NCI-H526 (cell line): ENCODE results near the gene CXCL11.
"Not testable (repeated sequence)": the region's sequence is repeated elsewhere in the genome, so short reads cannot be mapped to it uniquely, and the experiment has no call there.

Experiments used
- DNase-seq, 2 experiments: peaks; one replicate each; lab custom pipeline; 2025; lab: John Stamatoyannopoulos, UW

CXCL11 gene

DNA sequence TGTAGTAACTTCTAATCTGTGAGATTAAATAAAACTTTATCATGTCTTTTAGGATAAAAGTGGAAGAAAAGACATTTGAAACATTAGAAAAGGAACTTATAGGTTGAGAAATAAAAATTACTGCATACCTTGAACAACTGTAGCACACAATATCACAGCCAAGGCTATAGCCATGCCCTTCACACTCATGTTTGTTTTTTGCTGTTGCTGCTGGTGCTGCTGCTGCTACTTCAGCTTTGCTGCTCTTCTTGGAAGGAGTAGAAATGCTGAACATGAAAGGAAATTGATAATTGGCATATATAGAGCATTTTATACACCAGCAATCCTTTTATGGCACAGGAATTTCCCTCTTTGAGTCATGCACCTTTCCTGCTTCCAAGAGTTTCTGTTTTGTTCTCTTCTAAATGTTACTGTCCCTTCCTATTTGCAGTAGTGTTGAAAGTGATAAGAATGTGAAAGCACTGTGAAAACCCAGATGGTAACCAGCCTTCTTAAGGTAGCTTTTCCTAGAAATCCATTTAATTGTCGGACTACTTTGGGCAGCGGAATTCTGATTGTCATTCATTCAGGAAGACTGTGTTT is at the start of gene CXCL11:
Gene CXCL11 (minus strand): TSS at position 272 of the 582 bp plus-strand sequence. CDS start 83 bp downstream, at position 189.
- DNase-seq = no peak

DNA sequence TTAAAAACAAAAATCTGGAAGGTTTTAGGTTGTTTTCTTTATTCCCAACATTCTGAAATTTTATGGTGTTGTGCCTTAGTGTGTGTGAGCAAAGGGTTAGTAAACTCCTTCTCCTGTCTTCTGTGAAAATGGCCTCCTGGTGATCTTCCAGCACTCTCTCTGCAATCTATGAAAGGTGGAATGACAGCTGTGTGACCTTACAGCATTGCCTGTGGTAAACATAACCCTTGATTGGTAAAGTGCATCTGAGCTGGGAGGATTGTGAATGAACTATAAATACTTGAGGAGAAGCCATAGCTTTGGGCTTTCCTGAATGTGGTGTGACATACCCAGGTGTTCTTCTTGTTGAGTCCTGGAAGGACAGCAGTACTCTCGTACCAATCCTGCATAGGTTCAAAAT is 48.7 kb upstream of the CXCL11 start:
- DNase-seq = no peak

DNA sequence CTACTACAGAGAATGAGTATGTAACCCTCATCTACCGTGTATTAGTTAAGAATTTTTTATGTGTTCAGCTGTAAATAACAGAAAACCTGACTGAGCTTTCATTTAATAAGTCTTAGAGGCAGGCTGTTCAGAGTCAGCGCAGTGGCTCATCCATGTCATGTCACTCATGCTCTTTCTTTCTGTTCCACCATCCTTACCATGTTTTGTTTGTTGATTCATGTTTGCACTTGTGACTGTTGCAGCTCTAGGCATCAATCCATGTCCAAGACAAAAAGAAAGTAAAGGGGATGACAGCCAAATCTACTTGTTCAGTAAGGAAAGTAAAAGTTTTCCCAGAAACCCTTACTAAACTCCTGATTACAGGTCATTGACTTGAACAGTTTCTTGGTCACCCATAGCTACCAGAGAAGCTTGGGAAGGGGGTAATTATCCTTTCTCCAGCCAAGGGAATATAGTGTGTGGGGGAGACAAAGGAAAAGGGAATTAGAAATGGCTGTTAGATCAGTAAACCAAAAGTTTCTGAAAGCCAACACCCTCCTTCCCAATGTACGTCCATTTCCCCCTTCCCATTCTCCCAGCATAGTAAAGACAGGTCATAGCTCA is 47.6 kb upstream of the CXCL11 start:
- DNase-seq = no peak

- no peak for DNase-seq
Observed at GRCh38 chr4:76078033-76078613, 42.3 kb upstream of the CXCL11 start.

- no peak for DNase-seq
Observed at GRCh38 chr4:76074993-76075600, 39.2 kb upstream of the CXCL11 start.

DNA sequence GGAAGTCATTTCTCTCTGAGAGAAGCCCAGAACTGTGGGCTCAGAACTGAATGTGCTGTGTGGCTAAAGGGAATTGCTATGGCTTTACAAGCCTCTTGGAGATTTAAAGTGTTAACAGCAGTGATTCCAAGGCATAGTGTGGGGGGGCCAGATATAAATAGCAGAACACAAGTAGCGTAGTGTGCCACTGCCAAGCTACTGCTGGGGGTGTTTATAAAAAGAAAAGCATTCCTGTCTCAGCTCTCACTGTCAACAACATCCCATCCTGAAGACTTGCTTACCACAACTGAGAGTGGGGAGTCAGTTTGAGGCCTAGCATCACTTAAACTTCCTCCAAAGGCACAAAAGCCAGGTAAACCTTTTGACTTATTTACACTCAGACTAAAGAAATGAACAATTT is 38.6 kb upstream of the CXCL11 start, which contains the start of gene ART3:
Gene ART3 (plus strand): TSS at position 242 of the 400 bp plus-strand sequence. CDS start 1,181 bp downstream, outside the sequence.
- DNase-seq = no peak

DNA sequence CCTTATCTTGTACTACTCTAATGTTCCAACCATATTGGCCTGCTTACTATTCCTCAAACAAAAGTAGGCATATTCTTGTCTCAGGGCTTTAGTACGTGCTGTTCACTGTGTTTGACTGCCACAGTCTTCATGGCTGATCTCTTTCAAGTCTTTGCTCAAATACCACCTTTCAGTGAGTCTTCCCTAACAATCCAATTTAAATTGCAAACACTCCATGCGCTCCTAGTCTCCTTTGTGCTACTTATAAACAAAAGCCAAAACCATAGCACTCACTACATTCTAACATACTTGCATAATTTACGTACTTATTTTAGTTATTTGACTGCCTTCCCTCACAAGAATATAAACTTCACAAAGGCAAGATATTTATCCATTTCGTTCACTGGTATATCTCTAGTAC is 36.9 kb upstream of the CXCL11 start:
- no peak for DNase-seq

GRCh38 chr4:76067652-76068286 is 31.9 kb upstream of the CXCL11 start:
- peak; percentile 11 to 69 for DNase-seq

DNA sequence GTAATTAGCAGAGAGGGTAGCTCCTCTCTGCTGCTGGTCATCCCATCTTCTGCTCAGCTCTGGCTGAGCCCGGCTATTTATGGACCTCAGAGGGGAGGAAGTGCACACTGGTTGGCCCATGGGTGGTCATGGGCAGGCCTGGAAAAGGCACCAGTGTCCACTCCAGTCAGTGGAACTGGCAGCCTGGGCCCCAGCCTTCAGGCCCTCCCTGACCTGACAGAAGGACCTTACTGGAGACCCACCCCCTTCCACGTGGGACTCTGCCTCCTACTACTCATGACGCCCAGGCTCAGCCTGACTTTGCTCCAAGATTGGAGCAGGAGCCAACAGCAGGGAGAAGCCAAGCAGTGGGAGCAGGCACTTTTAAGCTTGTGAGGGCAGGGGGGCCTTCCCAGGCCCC is 30.7 kb upstream of the CXCL11 start:
- DNase-seq = no peak

GRCh38 chr4:76061982-76062381 is 26.1 kb upstream of the CXCL11 start:
- no peak for DNase-seq

DNA sequence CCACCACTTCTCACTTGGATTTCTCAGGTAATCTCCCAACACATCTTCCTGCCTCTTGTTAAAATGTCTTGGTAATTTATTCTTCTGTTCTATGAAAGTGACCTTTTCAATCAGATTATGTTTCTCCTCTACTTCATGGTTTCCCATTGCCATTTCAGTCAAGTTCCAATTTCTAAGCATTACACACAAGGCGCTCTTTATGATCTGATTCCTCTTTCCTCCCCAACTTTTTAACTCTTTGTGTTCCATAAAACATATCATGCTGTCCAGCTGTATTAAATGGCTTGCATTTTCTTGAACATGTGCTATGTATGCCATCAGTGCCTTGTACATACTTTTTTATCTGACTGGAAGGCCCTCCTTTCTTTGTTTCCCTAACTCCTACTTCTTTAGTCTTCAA is 25.6 kb upstream of the CXCL11 start:
- no peak for DNase-seq

GRCh38 chr4:76060506-76060905 is 24.6 kb upstream of the CXCL11 start:
- no peak for DNase-seq

GRCh38 chr4:76059750-76060149 is 23.9 kb upstream of the CXCL11 start:
- DNase-seq = no peak

DNA sequence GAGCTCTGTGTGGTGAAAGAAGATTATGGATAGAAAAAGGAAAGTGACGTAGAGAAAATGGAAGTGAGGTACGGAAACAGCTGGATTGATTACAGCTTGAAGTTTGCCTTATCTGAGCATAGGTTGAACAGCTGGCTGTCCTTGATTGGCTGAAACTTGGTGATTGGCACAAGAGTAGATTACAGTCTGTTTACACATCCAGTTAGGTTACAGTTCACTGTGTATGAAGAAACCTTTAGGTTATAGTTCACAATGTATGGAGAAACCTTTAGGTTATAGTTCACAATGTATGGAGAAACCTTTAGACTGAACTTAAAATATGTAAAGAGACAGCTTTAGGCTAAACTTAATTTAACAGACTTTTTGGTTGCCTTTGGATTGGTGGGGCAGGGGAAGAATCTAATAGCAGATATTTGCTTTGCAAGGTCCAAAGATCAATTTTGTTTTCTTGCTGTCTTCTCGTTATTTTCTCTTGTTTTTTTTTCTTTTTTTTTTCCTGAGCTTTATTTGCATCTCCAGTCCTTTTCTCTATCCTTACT is 23.1 kb upstream of the CXCL11 start:
- DNase-seq = no peak

GRCh38 chr4:76058302-76058701 is 22.4 kb upstream of the CXCL11 start:
- DNase-seq = no peak

- no peak for DNase-seq
Observed at GRCh38 chr4:76055421-76055820, 19.6 kb upstream of the CXCL11 start.

DNA sequence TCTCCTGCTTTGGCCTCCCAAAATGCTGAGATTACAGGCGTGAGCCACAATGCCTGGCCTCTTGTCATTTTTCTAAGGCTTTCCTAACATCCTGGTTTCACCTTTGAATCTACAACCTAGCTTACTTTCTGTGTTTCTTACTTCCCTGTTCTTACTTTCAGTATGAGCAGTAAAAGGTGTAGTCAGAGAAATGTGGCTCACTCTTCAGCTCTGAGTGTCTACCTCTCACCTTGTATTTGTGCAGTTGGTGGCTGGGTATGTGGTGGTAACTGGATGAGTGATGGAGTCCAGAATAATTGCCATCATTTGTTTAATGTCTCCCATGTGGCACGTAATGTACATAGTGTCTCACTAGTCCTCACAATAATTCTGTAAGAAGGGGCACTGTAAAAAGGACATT is 19.1 kb upstream of the CXCL11 start:
- DNase-seq = peak; percentile 65 to 69

DNA sequence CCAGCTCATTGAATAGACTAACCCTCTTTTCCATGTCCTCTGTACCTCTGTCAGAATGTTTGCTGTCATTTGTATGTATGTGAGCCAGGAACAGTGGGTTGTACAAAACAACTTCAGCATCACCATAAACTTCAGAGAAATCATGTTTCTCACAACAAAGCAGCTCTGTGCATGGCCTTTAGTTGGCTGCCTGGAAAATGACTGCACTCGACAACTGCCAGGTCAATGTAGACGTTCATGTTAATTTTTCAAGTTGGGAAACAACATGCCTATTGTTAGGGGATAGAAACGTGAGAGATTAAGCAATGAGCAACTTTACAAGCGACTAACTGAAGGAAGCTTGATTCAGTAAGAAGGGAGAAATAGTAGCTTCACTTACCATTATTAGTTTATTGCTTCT is 17.9 kb upstream of the CXCL11 start:
- peak; percentile 73 to 87 for DNase-seq

DNA sequence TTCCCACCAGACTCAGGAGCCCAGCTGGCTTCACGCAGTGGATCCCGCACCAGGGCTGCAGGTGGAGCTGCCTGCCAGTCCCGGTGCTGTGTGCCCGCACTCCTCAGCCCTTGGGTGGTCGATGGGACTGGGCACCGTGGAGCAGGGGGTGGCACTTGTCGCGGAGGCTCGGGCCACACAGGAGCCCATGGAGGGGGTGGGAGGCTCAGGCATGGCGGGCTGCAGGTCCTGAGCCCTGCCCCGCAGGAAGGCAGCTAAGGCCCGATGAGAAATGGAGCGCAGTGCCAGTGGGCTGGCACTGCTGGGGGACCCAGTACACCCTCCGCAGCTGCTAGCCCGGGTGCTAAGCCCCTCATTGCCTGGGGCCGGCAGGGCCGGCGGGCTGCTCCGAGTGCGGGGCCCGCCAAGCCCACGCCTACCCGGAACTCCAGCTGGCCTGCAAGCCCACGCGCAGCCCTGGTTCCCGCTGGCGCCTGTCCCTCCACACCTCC is 14.7 kb upstream of the CXCL11 start:
- DNase-seq = not testable (repeated sequence)

GRCh38 chr4:76049860-76050416 is 14.1 kb upstream of the CXCL11 start:
- not testable (repeated sequence) for DNase-seq

GRCh38 chr4:76044686-76045085 is 8.8 kb upstream of the CXCL11 start:
- DNase-seq = not testable (repeated sequence)

DNA sequence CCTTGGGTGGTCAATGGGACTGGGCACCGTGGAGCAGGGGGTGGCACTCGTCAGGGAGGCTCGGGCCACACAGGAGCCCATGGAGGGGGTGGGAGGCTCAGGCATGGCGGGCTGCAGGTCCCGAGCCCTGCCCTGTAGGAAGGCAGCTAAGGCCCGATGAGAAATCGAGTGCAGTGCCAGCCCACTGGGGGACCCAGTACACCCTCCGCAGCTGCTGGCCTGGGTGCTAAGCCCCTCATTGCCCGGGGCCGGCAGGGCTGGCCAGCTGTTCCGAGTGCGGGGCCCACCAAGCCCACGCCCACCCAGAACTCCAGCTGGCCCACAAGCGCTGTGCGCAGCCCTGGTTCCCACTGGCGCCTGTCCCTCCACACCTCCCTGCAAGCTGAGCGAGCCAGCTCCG is 7.4 kb upstream of the CXCL11 start:
- DNase-seq = not testable (repeated sequence)
